SK-N-SH treated with all-trans-retinoic acid at 6 μM for 48 hours (cell line): ENCODE measurements around the gene TEX29.

ENCODE experiments used
- ATAC-seq: fragments of 200-7000 bp; cut with Tn5 transposase; 3 replicates; pipeline ENCODE4 v1.9.1; 2020; ENCODE audit warnings: mild to moderate bottlenecking, moderate library complexity
- ARNTL ChIP-seq: fragments of 450-650 bp; formaldehyde crosslinking; IDR thresholded peaks from 2 replicates; pipeline ENCODE4 v1.5.0; 2020; ENCODE audit warnings: low read depth, mild to moderate bottlenecking, moderate library complexity, borderline replicate concordance
- CSDC2 ChIP-seq: fragments of 250-450 bp; sonication (Bioruptor Pico); IDR thresholded peaks from 2 replicates; pipeline ENCODE4 v1.5.0; 2020; ENCODE audit warnings: mild to moderate bottlenecking, moderate library complexity
- CSRNP3 ChIP-seq: fragments of 250-450 bp; sonication (Bioruptor Pico); IDR thresholded peaks from 2 replicates; pipeline ENCODE4 v1.5.1; 2021; ENCODE audit warnings: mild to moderate bottlenecking, moderate library complexity
- GLIS3 ChIP-seq: fragments of 250-450 bp; sonication (Bioruptor Pico); IDR thresholded peaks from 2 replicates; pipeline ENCODE4 v1.5.0; 2020; ENCODE audit warnings: mild to moderate bottlenecking, moderate library complexity
- ISL1 ChIP-seq: fragments of 250-450 bp; sonication (Bioruptor Pico); IDR thresholded peaks from 2 replicates; pipeline ENCODE4 v2.1.2; 2022; ENCODE audit warnings: mild to moderate bottlenecking, moderate library complexity
- RARB ChIP-seq: fragments of 250-450 bp; sonication (Bioruptor Pico); IDR thresholded peaks from 2 replicates; pipeline ENCODE4 v1.8.0; 2021; ENCODE audit warnings: mild to moderate bottlenecking, moderate library complexity
- SNAI2 ChIP-seq: fragments of 250-450 bp; sonication (Bioruptor Pico); IDR thresholded peaks from 2 replicates; pipeline ENCODE4 v1.5.0; 2020; ENCODE audit warnings: mild to moderate bottlenecking, moderate library complexity
- TCF4 ChIP-seq: fragments of 250-450 bp; sonication (Bioruptor Pico); IDR thresholded peaks from 2 replicates; pipeline ENCODE4 v1.8.0; 2021; ENCODE audit warnings: mild to moderate bottlenecking, moderate library complexity, borderline replicate concordance
- TOX ChIP-seq: fragments of 250-450 bp; sonication (Bioruptor Pico); IDR thresholded peaks from 2 replicates; pipeline ENCODE4 v1.8.0; 2021; ENCODE audit warnings: mild to moderate bottlenecking, moderate library complexity, borderline replicate concordance
- TSHZ2 ChIP-seq: fragments of 250-450 bp; sonication (Bioruptor Pico); IDR thresholded peaks from 2 replicates; pipeline ENCODE4 v1.5.0; 2020; ENCODE audit warnings: mild to moderate bottlenecking, moderate library complexity
- ZC3H10 ChIP-seq: fragments of 250-450 bp; sonication (Bioruptor Pico); IDR thresholded peaks from 2 replicates; pipeline ENCODE4 v1.5.1; 2021; ENCODE audit warnings: mild to moderate bottlenecking, moderate library complexity
- ZFP3 ChIP-seq: fragments of 250-450 bp; sonication (Bioruptor Pico); IDR thresholded peaks from 2 replicates; pipeline ENCODE4 v1.5.0; 2020; ENCODE audit warnings: mild to moderate bottlenecking, moderate library complexity
- ZFP30 ChIP-seq: fragments of 450-650 bp; formaldehyde crosslinking; IDR thresholded peaks from 2 replicates; pipeline ENCODE4 v1.5.0; 2022; ENCODE audit warnings: mild to moderate bottlenecking, moderate library complexity
- ZNF565 ChIP-seq: fragments of 450-650 bp; formaldehyde crosslinking; conservative IDR thresholded peaks from 2 replicates; pipeline ENCODE4 v1.5.0; 2020; ENCODE audit warnings: low read depth, mild to moderate bottlenecking, moderate library complexity
- ZNF70 ChIP-seq: fragments of 450-650 bp; formaldehyde crosslinking; IDR thresholded peaks from 2 replicates; pipeline ENCODE4 v1.5.0; 2020; ENCODE audit warnings: mild to moderate bottlenecking, moderate library complexity
- ZNF8 ChIP-seq: fragments of 450-650 bp; formaldehyde crosslinking; IDR thresholded peaks from 2 replicates; pipeline ENCODE4 v1.5.0; 2020; ENCODE audit warnings: mild to moderate bottlenecking, moderate library complexity
- TF ChIP-seq, protein P1 (sequence below): fragments of 250-450 bp; sonication (Bioruptor Pico); IDR thresholded peaks from 2 replicates; pipeline ENCODE4 v1.8.0; 2021; ENCODE audit warnings: low read depth, mild to moderate bottlenecking, moderate library complexity, borderline replicate concordance
- TF ChIP-seq, protein P2 (sequence below): fragments of 250-450 bp; sonication (Bioruptor Pico); IDR thresholded peaks from 2 replicates; pipeline ENCODE4 v1.5.1; 2020; ENCODE audit warnings: low read depth, mild to moderate bottlenecking, moderate library complexity
- TF ChIP-seq, protein P3 (sequence below): fragments of 250-450 bp; sonication (Bioruptor Pico); IDR thresholded peaks from 2 replicates; pipeline ENCODE4 v1.8.0; 2020; ENCODE audit warnings: mild to moderate bottlenecking, moderate library complexity, borderline replicate concordance

TEX29 gene

DNA sequence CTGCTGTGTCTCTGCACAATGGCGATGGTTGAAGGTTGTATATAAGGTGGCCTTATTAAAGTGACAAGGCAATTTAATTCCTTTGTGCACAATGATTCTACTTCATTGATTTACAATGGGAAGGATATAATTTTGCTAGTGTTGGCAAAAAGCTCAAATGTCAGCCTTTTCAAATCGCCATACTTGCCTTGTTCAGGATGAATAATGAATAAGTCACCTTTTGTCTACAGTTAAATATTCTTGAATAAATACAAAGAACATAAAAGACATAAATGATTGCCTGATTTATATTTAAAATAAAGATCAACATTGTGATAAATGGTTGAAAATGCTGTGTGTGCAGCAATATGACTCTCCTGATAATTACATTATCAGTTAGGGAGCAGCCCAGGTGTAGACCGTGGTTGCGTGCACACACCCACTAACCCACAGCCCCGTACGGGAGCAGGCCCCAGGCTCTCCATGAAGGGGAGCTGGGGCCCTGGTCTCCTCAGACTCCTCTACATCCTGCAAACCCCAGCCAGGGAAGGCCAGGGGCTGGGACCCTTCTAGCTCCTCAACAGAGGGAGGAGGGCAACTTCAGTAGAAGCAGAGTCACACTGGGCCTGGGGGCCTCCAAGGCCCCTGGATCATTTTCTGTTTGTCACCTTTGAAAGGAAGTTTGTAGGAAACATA lies 64.9 kb downstream of the TEX29 start (continued):
- TF ChIP-seq, protein P1, sequence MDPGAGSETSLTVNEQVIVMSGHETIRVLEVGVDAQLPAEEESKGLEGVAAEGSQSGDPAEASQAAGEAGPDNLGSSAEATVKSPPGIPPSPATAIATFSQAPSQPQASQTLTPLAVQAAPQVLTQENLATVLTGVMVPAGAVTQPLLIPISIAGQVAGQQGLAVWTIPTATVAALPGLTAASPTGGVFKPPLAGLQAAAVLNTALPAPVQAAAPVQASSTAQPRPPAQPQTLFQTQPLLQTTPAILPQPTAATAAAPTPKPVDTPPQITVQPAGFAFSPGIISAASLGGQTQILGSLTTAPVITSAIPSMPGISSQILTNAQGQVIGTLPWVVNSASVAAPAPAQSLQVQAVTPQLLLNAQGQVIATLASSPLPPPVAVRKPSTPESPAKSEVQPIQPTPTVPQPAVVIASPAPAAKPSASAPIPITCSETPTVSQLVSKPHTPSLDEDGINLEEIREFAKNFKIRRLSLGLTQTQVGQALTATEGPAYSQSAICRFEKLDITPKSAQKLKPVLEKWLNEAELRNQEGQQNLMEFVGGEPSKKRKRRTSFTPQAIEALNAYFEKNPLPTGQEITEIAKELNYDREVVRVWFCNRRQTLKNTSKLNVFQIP (CRISPR knock-in tag): no peak
- TF ChIP-seq ISL1 (CRISPR knock-in tag): no peak
- TF ChIP-seq ZNF8 (CRISPR knock-in tag): no peak
- TF ChIP-seq CSDC2 (CRISPR knock-in tag): no peak
- no peak for TF ChIP-seq ZFP30 (CRISPR knock-in tag)
- TF ChIP-seq ZNF70: no peak
- no peak for TF ChIP-seq ZC3H10 (CRISPR knock-in tag)
- TF ChIP-seq RARB (CRISPR knock-in tag): no peak
- no peak for TF ChIP-seq ZFP3
- no peak for TF ChIP-seq TCF4 (CRISPR knock-in tag)
- TF ChIP-seq, protein P2, sequence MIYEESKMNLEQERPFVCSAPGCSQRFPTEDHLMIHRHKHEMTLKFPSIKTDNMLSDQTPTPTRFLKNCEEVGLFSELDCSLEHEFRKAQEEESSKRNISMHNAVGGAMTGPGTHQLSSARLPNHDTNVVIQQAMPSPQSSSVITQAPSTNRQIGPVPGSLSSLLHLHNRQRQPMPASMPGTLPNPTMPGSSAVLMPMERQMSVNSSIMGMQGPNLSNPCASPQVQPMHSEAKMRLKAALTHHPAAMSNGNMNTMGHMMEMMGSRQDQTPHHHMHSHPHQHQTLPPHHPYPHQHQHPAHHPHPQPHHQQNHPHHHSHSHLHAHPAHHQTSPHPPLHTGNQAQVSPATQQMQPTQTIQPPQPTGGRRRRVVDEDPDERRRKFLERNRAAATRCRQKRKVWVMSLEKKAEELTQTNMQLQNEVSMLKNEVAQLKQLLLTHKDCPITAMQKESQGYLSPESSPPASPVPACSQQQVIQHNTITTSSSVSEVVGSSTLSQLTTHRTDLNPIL (CRISPR knock-in tag): no peak
- TF ChIP-seq GLIS3 (CRISPR knock-in tag): no peak
- TF ChIP-seq ZNF565 (CRISPR knock-in tag): no peak
- no peak for TF ChIP-seq TOX (CRISPR knock-in tag)

- TF ChIP-seq, protein P3, sequence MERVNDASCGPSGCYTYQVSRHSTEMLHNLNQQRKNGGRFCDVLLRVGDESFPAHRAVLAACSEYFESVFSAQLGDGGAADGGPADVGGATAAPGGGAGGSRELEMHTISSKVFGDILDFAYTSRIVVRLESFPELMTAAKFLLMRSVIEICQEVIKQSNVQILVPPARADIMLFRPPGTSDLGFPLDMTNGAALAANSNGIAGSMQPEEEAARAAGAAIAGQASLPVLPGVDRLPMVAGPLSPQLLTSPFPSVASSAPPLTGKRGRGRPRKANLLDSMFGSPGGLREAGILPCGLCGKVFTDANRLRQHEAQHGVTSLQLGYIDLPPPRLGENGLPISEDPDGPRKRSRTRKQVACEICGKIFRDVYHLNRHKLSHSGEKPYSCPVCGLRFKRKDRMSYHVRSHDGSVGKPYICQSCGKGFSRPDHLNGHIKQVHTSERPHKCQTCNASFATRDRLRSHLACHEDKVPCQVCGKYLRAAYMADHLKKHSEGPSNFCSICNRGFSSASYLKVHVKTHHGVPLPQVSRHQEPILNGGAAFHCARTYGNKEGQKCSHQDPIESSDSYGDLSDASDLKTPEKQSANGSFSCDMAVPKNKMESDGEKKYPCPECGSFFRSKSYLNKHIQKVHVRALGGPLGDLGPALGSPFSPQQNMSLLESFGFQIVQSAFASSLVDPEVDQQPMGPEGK (CRISPR knock-in tag): no peak
- no peak for TF ChIP-seq SNAI2 (CRISPR knock-in tag)
- TF ChIP-seq ZNF8 (CRISPR knock-in tag): no peak
- TF ChIP-seq ARNTL: no peak
- TF ChIP-seq ZNF565 (CRISPR knock-in tag): no peak
- no peak for TF ChIP-seq TSHZ2 (CRISPR knock-in tag)
- no peak for TF ChIP-seq TOX (CRISPR knock-in tag)
- TF ChIP-seq, all 23 proteins: peak for 0
- no peak for ATAC-seq
Observed at GRCh38 chr13:111387026-111387871, 66.8 kb downstream of the TEX29 start.

- no peak for TF ChIP-seq ZNF565 (CRISPR knock-in tag)
- no peak for TF ChIP-seq ZNF70
- no peak for TF ChIP-seq TSHZ2 (CRISPR knock-in tag)
- TF ChIP-seq CSRNP3 (CRISPR knock-in tag): no peak
- no peak for TF ChIP-seq ARNTL
- no peak for TF ChIP-seq GLIS3 (CRISPR knock-in tag)
- no peak for ATAC-seq
Observed at GRCh38 chr13:111387945-111388600, 67.6 kb downstream of the TEX29 start.
